ENCODE results near the gene TRMO. TPM values are rescaled to one million over a fixed set of nuclear protein-coding genes. Genes with fewer than 3 reads are reported as not detected.

The TRMO gene
- total RNA-seq, 1 donor from 2014 or later, result 6.8 TPM

DNA sequence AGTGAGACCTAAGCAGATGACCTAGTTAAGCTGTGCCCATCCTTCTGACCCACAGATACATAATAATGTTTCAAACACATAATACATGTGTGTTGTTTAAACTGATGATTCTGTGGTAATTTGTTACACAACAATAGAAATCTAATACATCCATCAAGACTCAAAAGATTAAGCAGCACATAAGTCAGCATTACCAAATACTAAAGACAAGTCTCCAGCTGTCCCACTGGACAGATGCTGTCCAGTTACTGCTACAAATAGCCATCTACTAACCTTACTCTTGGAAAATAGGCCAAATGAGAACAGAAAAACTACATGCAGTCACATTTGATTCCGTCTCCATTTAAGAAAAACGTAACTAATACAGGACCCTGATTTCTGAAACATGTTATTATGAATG is 10.8 kb downstream of the TRMO start:
- Mint-ChIP-seq H3K9me3 (ENCODE audit: unreplicated experiment) (no peaks in the 10 kb centered on the region), H3K27ac (ENCODE audit: unreplicated experiment) (no peak overlapping the region), H3K27me3 (ENCODE audit: unreplicated experiment) (no peaks in the 10 kb centered on the region), H3K36me3 (ENCODE audit: low read depth, unreplicated experiment) (peaks cover 19% of the 10 kb centered on the region), H3K4me1 (ENCODE audit: unreplicated experiment) (peaks cover 5% of the 10 kb centered on the region), H3K4me3 (ENCODE audit: unreplicated experiment) (no peak overlapping the region)
- TF ChIP-seq CTCF (IDR thresholded peaks at IDR 0.05; ENCODE audit: unreplicated experiment), result no peak
- DNase-seq (ENCODE audit: low spot score), result no peak

GRCh38 chr9:97910357-97910756 is 11.9 kb downstream of the TRMO start:
- DNase-seq (ENCODE audit: low spot score), result no peak
- no peak overlapping the region for H3K27ac Mint-ChIP-seq (ENCODE audit: unreplicated experiment)
- peak overlapping the region; percentile 2 for H3K4me3 Mint-ChIP-seq (ENCODE audit: unreplicated experiment)
- no peaks in the 10 kb centered on the region for H3K9me3 Mint-ChIP-seq (ENCODE audit: unreplicated experiment)
- peaks cover 22% of the 10 kb centered on the region for H3K36me3 Mint-ChIP-seq (ENCODE audit: low read depth, unreplicated experiment)
- H3K27me3 Mint-ChIP-seq (ENCODE audit: unreplicated experiment), result no peaks in the 10 kb centered on the region
- H3K4me1 Mint-ChIP-seq (ENCODE audit: unreplicated experiment), result peaks cover 10% of the 10 kb centered on the region
- no peak for TF ChIP-seq CTCF (IDR thresholded peaks at IDR 0.05; ENCODE audit: unreplicated experiment)

DNA sequence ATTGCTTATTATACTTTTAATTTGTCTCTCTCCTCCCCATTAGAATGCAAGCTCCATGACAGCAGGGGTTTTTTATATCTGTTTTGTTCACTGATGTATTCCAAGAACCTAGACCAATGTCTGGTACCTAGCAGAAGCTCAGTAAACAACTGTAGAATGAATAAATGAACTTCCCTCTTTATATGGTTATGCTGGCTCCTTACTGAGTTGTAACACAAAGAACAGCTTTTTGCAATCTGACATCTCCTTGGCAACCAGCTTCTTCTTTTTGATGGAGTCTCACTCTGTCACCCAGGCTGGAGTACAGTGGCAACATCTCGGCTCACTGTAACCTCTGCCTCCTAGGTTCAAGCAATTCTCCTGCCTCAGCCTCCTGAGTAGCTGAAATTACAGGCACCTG is 13.6 kb downstream of the TRMO start:
- no peak overlapping the region for H3K4me3 Mint-ChIP-seq (ENCODE audit: unreplicated experiment)
- TF ChIP-seq CTCF (IDR thresholded peaks at IDR 0.05; ENCODE audit: unreplicated experiment), result no peak
- H3K4me1 Mint-ChIP-seq (ENCODE audit: unreplicated experiment), result peaks cover 10% of the 10 kb centered on the region
- no peak for DNase-seq (ENCODE audit: low spot score)
- H3K9me3 Mint-ChIP-seq (ENCODE audit: unreplicated experiment), result no peaks in the 10 kb centered on the region
- peaks cover 22% of the 10 kb centered on the region for H3K36me3 Mint-ChIP-seq (ENCODE audit: low read depth, unreplicated experiment)
- no peak overlapping the region for H3K27ac Mint-ChIP-seq (ENCODE audit: unreplicated experiment)
- H3K27me3 Mint-ChIP-seq (ENCODE audit: unreplicated experiment), result no peaks in the 10 kb centered on the region

GRCh38 chr9:97907632-97908031 is 14.7 kb downstream of the TRMO start:
- Mint-ChIP-seq H3K9me3 (ENCODE audit: unreplicated experiment) (no peaks in the 10 kb centered on the region), H3K36me3 (ENCODE audit: low read depth, unreplicated experiment) (peaks cover 22% of the 10 kb centered on the region), H3K4me3 (ENCODE audit: unreplicated experiment) (peak overlapping the region; percentile 40), H3K27ac (ENCODE audit: unreplicated experiment) (no peak overlapping the region), H3K27me3 (ENCODE audit: unreplicated experiment) (no peaks in the 10 kb centered on the region), H3K4me1 (ENCODE audit: unreplicated experiment) (peaks cover 10% of the 10 kb centered on the region)
- no peak for DNase-seq (ENCODE audit: low spot score)
- TF ChIP-seq CTCF (IDR thresholded peaks at IDR 0.05; ENCODE audit: unreplicated experiment), result no peak

- no peak for TF ChIP-seq CTCF (IDR thresholded peaks at IDR 0.05; ENCODE audit: unreplicated experiment)
- peaks cover 22% of the 10 kb centered on the region for H3K36me3 Mint-ChIP-seq (ENCODE audit: low read depth, unreplicated experiment)
- DNase-seq (ENCODE audit: low spot score), result no peak
- no peak overlapping the region for H3K4me3 Mint-ChIP-seq (ENCODE audit: unreplicated experiment)
- H3K27me3 Mint-ChIP-seq (ENCODE audit: unreplicated experiment), result no peaks in the 10 kb centered on the region
- H3K4me1 Mint-ChIP-seq (ENCODE audit: unreplicated experiment), result peaks cover 10% of the 10 kb centered on the region
- no peak overlapping the region for H3K27ac Mint-ChIP-seq (ENCODE audit: unreplicated experiment)
- no peaks in the 10 kb centered on the region for H3K9me3 Mint-ChIP-seq (ENCODE audit: unreplicated experiment)
These were observed 15.3 kb downstream of the TRMO start for GRCh38 chr9:97907046-97907445.

Data from endothelial cell (in vitro differentiated cells).